Activated T-cell treated with anti-CD3 and anti-CD28 coated beads for 24 hours (primary cell): ENCODE measurements around the gene CLIC5.

Experiments used
- DNase-seq: peaks from one replicate; pipeline ENCODE4 v3.0.0-alpha.2; 2020; ENCODE audit warnings: low read depth

Gene CLIC5

GRCh38 chr6:45997875-45998506 is 17.7 kb downstream of the CLIC5 start:
- no peak for DNase-seq

- DNase-seq = no peak
These were observed 24.5 kb downstream of the CLIC5 start for GRCh38 chr6:45991189-45991588.

- DNase-seq = no peak
These were observed 25.5 kb downstream of the CLIC5 start for GRCh38 chr6:45990162-45990561.

GRCh38 chr6:45988635-45989034 is 27.0 kb downstream of the CLIC5 start:
- DNase-seq = no peak

GRCh38 chr6:45987856-45988255 is 27.8 kb downstream of the CLIC5 start:
- DNase-seq = no peak

DNA sequence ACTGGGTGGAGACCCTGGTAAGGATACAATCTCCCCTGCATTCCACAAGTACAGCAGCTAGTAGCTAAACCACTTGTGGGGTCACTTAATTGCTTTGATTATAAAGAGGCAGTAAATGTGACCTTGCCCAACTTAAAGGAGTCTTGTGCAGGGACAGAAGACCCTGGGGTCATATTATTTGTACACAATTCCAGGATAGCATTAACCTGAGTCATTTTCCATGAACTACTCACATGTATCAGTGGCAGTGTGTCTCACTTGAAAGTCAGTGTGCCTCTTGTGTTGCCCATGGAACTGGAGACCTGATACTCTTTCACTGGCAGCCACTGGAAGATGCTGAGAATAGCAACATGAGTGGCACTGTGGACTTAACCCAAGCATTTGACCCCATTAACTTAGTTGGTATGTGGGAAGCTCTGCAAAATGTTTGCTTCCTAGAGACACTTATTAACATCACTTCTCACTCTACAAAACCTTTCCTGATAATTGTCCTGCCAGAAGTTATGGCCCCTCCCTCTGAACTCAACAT is 28.9 kb downstream of the CLIC5 start:
- DNase-seq = no peak

- DNase-seq = no peak
These were observed 30.8 kb downstream of the CLIC5 start for GRCh38 chr6:45984788-45985425.

GRCh38 chr6:45984347-45984746 is 31.3 kb downstream of the CLIC5 start:
- DNase-seq = no peak

DNA sequence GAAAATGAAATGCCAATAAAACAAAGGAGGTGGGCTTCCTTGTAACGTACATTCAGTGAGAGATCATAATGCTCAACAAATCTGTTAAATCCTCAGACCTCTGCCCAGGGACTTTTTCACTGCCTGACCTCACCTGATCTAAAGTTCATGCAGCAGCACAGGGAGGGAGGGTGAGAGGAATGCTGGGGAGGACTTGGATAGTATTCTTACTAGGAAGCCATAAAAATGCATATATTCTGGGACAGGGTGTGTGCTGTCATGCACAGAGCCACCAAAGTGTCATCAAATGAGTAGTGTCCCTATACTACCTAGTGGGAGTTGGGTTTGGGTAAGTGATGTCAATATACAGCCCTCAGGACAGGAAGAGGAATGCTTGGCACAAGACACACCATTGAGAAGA is 32.6 kb downstream of the CLIC5 start:
- no peak for DNase-seq

DNA sequence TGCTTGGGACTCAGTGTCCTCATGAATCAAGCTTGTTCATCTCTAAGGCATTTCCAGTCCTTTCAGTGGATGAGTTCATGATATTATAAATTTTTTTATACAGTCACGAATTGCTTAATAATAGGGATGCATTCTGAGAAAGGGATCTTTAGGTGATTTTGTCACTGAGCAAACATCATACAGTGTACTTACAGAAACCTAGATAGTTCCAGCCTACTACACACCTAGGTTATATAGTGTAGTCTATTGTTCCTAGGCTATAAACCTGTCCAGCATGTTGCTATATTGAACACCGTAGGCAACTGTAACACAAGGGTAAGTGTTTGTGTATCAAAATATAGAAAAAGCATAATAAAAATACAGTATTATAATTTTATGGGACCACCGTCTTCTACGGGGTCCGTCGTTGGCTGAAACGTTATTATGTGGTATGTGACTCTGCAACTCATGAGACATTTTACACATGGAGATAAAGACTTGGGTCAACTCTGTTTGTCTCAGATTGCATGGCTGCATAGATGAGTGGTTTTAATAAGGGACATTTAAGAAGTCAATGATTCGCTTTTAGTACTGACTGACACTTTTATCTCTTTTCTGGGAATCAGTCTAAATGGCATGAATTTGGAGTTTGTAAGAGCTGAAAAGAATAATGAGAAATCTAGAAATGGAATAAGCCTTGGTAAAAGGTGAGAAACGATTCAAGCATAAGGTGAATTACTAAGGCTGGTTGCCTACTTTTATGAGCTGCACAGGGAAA is 33.2 kb downstream of the CLIC5 start:
- no peak for DNase-seq

- DNase-seq = no peak
These were observed 34.6 kb downstream of the CLIC5 start for GRCh38 chr6:45981046-45981445.

GRCh38 chr6:45979311-45979710 is 36.3 kb downstream of the CLIC5 start:
- no peak for DNase-seq

- no peak for DNase-seq
These were observed 41.1 kb downstream of the CLIC5 start for GRCh38 chr6:45974596-45974995.

- no peak for DNase-seq
These were observed 42.7 kb downstream of the CLIC5 start for GRCh38 chr6:45972795-45973503.

- no peak for DNase-seq
These were observed 44.4 kb downstream of the CLIC5 start for GRCh38 chr6:45971287-45971686.

DNA sequence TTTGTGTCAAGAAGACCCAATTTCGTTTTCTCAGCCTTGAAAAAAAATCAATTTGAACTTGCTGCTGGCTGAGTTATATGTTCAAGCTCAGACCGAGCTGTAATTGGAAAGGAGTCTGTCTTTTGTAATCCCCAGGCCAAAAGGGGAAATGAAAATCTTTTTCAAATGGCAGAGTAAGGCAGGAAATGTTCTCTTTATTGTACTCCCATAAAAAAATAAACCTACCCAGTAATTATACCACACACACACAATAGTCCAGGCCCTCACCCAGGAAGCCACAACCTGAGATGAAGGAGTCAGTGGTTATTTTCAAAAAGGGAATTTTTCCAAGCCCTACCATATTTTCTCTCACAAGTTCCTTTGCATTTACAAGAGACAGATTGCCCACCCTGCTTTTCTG is 45.3 kb downstream of the CLIC5 start:
- DNase-seq = no peak

DNA sequence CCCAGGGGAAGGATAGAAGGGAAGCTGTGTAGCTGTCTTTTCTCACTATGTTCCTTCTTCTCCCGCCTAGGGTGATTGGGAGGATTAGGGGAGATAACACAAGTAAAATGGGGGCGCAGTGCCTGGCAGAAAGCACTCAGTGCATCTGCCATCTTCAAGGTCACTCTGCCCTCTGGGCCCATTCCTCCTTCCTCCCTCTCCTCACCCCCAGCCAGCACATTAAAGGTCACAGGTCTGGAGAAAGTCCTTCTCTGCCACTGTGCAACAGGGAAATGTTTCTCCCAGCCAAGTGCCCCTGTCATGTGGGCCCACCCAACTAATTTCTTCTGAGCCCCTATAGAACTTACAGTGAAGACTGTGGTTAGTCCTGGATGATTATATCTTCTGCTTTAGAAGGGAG is 45.8 kb downstream of the CLIC5 start:
- DNase-seq = no peak

GRCh38 chr6:45969026-45969425 is 46.6 kb downstream of the CLIC5 start:
- no peak for DNase-seq

GRCh38 chr6:45967363-45967762 is 48.3 kb downstream of the CLIC5 start:
- no peak for DNase-seq

DNA sequence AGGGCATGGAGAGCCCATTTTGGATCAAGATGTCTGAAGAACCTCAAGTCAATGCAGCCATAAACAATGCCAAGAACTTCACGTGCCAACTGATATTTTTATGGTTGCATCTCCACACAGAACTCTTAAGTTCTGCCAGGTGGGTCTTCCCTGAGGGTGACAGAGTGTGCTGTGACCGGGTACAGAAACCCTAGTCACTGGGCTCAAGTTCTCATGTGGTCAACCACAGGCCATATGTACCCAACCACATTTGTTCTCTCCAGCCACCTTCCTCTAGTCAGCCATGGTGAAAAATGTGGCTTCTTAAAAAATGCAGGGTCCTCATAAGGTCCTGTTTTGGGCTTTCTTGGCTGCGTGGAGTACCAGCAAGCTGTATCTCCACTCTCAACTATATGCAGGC is 48.9 kb downstream of the CLIC5 start:
- no peak for DNase-seq

- DNase-seq = no peak
These were observed 49.3 kb downstream of the CLIC5 start for GRCh38 chr6:45966340-45966739.

- DNase-seq = no peak
These were observed 49.9 kb downstream of the CLIC5 start for GRCh38 chr6:45965792-45966191.

DNA sequence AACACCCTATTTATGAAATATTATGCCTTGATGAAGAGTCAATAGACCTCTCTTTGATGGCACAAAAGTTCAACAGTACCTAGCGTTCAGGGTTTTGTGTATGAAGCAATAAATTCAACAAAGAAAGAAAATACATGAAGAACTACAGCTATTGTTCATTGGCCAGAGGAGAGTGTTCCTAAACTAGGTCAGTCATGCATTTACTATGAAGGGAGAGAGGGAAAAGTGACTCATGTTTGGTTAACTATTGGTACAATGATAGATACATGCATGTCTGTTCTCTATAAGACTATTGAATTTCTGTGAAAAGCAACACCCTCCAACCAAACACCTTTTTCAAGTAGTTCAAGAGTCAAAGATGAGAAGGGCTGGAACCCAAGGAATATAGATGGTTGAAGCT is 50.7 kb downstream of the CLIC5 start:
- no peak for DNase-seq
